Astrocyte (in vitro differentiated cells and primary cell): ENCODE data around the gene DNER. TPM values are rescaled to one million over a fixed set of nuclear protein-coding genes. Genes with fewer than 3 reads are reported as not detected.

Experiments used
- DNase-seq: peaks from one replicate; pipeline ENCODE4 v3.0.0-alpha.2; 2010; ENCODE audit warnings: low read depth
- FAIRE-seq: peaks from 2 replicates; lab custom pipeline; 2011; peaks lifted over from hg19 to GRCh38; lab: Jason Lieb, UNC
- H2AFZ ChIP-seq: 2 replicates; pipeline ENCODE4 v1.6.0; 2012; ENCODE audit warnings: low read depth, low read length, inconsistent platforms
- H3K27ac ChIP-seq: 2 replicates; pipeline ENCODE4 v1.5.1; 2011; ENCODE audit warnings: low read depth, low read length, inconsistent platforms
- H3K27me3 ChIP-seq: 2 replicates; pipeline ENCODE4 v1.6.0; 2011; ENCODE audit warnings: low read length, inconsistent platforms; ENCODE audit not compliant: insufficient read depth
- H3K36me3 ChIP-seq: 2 replicates; pipeline ENCODE4 v1.5.1; 2011; ENCODE audit warnings: low read length, inconsistent platforms; ENCODE audit not compliant: insufficient read depth
- H3K4me1 ChIP-seq: 2 replicates; pipeline ENCODE4 v1.5.1; 2011; ENCODE audit warnings: low read length, inconsistent platforms; ENCODE audit not compliant: insufficient read depth
- H3K4me2 ChIP-seq: 2 replicates; pipeline ENCODE4 v1.6.0; 2012; ENCODE audit warnings: low read length, inconsistent platforms
- H3K4me3 ChIP-seq: 2 replicates; pipeline ENCODE4 v1.5.1; 2011; ENCODE audit warnings: low read depth, mild to moderate bottlenecking, low read length, inconsistent platforms; ENCODE audit not compliant: insufficient read depth
- H3K79me2 ChIP-seq: 2 replicates; pipeline ENCODE4 v1.6.0; 2012; ENCODE audit warnings: mild to moderate bottlenecking, low read length, inconsistent platforms; ENCODE audit not compliant: insufficient read depth
- H3K9ac ChIP-seq: 2 replicates; pipeline ENCODE4 v1.6.0; 2012; ENCODE audit warnings: mild to moderate bottlenecking, low read length, inconsistent platforms
- H3K9me3 ChIP-seq: 2 replicates; pipeline ENCODE4 v1.5.1; 2012; ENCODE audit warnings: low read depth, mild to moderate bottlenecking, low read length, inconsistent platforms; ENCODE audit not compliant: insufficient read depth
- H4K20me1 ChIP-seq: 2 replicates; pipeline ENCODE4 v1.6.0; 2012; ENCODE audit warnings: low read length, inconsistent platforms; ENCODE audit not compliant: insufficient read depth
- H3K27ac Mint-ChIP-seq: one replicate; pipeline ENCODE4 v1.8.0; 2021; ENCODE audit warnings: mild to moderate bottlenecking, mixed read lengths; ENCODE audit not compliant: unreplicated experiment
- H3K27me3 Mint-ChIP-seq: one replicate; pipeline ENCODE4 v1.8.0; 2021; ENCODE audit warnings: low read depth, mixed read lengths; ENCODE audit not compliant: unreplicated experiment
- H3K36me3 Mint-ChIP-seq: one replicate; pipeline ENCODE4 v1.8.0; 2021; ENCODE audit warnings: low read depth, mixed read lengths; ENCODE audit not compliant: unreplicated experiment
- H3K4me1 Mint-ChIP-seq: one replicate; pipeline ENCODE4 v1.8.0; 2021; ENCODE audit warnings: low read depth, mixed read lengths; ENCODE audit not compliant: unreplicated experiment
- H3K4me3 Mint-ChIP-seq: one replicate; pipeline ENCODE4 v1.8.0; 2021; ENCODE audit warnings: mild to moderate bottlenecking, moderate library complexity, mixed read lengths; ENCODE audit not compliant: unreplicated experiment
- H3K9me3 Mint-ChIP-seq: one replicate; pipeline ENCODE4 v1.8.0; 2021; ENCODE audit warnings: mild to moderate bottlenecking, mixed read lengths; ENCODE audit not compliant: unreplicated experiment
- CTCF ChIP-seq: IDR thresholded peaks from 2 replicates; pipeline ENCODE4 v1.5.1; 2011; ENCODE audit warnings: low read depth, mild to moderate bottlenecking, inconsistent platforms, low read length, moderate library complexity; ENCODE audit not compliant: insufficient read depth
- EZH2 ChIP-seq: IDR thresholded peaks from 2 replicates; pipeline ENCODE4 v1.6.1; 2012; ENCODE audit warnings: mild to moderate bottlenecking, low read length, inconsistent platforms; ENCODE audit not compliant: insufficient read depth
- total RNA-seq: library from RNA; stranded (reverse); gene quantifications from 2 replicates; pipeline ENCODE4 v1.2.1, GENCODE V29; 2021

The DNER gene
- total RNA-seq, 1 donor from 2014 or later = 1.0 TPM

GRCh38 chr2:229335877-229336346 lies 378.4 kb downstream of the DNER start:
- H3K4me3 ChIP-seq = no peak overlapping the region
- no peaks in the 10 kb centered on the region for H3K36me3 ChIP-seq
- H3K9me3 ChIP-seq = no peaks in the 10 kb centered on the region
- H3K4me1 Mint-ChIP-seq = peaks cover 10% of the 10 kb centered on the region
- H3K27me3 ChIP-seq = no peaks in the 10 kb centered on the region
- H4K20me1 ChIP-seq = no peaks in the 10 kb centered on the region
- H2AFZ ChIP-seq = no peak overlapping the region
- no peak overlapping the region for H3K9ac ChIP-seq
- no peaks in the 10 kb centered on the region for H3K79me2 ChIP-seq
- peaks cover 2% of the 10 kb centered on the region for H3K9me3 Mint-ChIP-seq
- H3K27me3 Mint-ChIP-seq = peaks cover 2% of the 10 kb centered on the region
- TF ChIP-seq CTCF (no peak), EZH2 (no peak)
- H3K27ac Mint-ChIP-seq = no peak overlapping the region
- no peak overlapping the region for H3K4me2 ChIP-seq
- FAIRE-seq (no peak), DNase-seq (no peak)
- no peak overlapping the region for H3K27ac ChIP-seq
- no peaks in the 10 kb centered on the region for H3K36me3 Mint-ChIP-seq
- no peaks in the 10 kb centered on the region for H3K4me1 ChIP-seq
- H3K4me3 Mint-ChIP-seq = no peak overlapping the region

- no peak overlapping the region for H2AFZ ChIP-seq
- no peaks in the 10 kb centered on the region for H3K36me3 Mint-ChIP-seq
Measured at GRCh38 chr2:229335330-229335729, 379.0 kb downstream of the DNER start.

More at GRCh38 chr2:229335330-229335729, 379.0 kb downstream of the DNER start:
- H3K27me3 ChIP-seq = no peaks in the 10 kb centered on the region
- H3K4me1 ChIP-seq = no peaks in the 10 kb centered on the region
- Mint-ChIP-seq H3K27me3 (peaks cover 2% of the 10 kb centered on the region), H3K4me3 (no peak overlapping the region), H3K9me3 (peaks cover 2% of the 10 kb centered on the region), H3K4me1 (peaks cover 4% of the 10 kb centered on the region), H3K27ac (no peak overlapping the region)
- TF ChIP-seq EZH2 = no peak
- no peak for TF ChIP-seq CTCF
- H3K36me3 ChIP-seq = no peaks in the 10 kb centered on the region
- H3K9me3 ChIP-seq = no peaks in the 10 kb centered on the region
- FAIRE-seq (no peak), DNase-seq (no peak)
- no peak overlapping the region for H3K9ac ChIP-seq
- no peaks in the 10 kb centered on the region for H4K20me1 ChIP-seq
- H3K4me3 ChIP-seq = no peak overlapping the region
- no peak overlapping the region for H3K27ac ChIP-seq
- no peak overlapping the region for H3K4me2 ChIP-seq
- no peaks in the 10 kb centered on the region for H3K79me2 ChIP-seq
